Measurements from ENCODE around the gene POLA2.

The POLA2 gene

GRCh38 chr11:65286686-65287085 is 24.9 kb downstream of the POLA2 start:
- DNase-seq (ENCODE audit: low read depth in 2 of 2), result no peak

- DNase-seq (ENCODE audit: low read depth in 2 of 2), result no peak
These were observed 25.8 kb downstream of the POLA2 start for GRCh38 chr11:65287601-65288000.

GRCh38 chr11:65288706-65289536 is 27.2 kb downstream of the POLA2 start:
- no peak for DNase-seq (ENCODE audit: low read depth in 2 of 2)

GRCh38 chr11:65290448-65291165 is 28.8 kb downstream of the POLA2 start:
- DNase-seq (ENCODE audit: low read depth in 2 of 2), result no peak

- no peak for DNase-seq (ENCODE audit: low read depth in 2 of 2)
These were observed 29.9 kb downstream of the POLA2 start for GRCh38 chr11:65291613-65292012.

- no peak for DNase-seq (ENCODE audit: low read depth in 2 of 2)
These were observed 31.1 kb downstream of the POLA2 start for GRCh38 chr11:65292890-65293289.

GRCh38 chr11:65293909-65294381 is 32.2 kb downstream of the POLA2 start:
- DNase-seq (ENCODE audit: low read depth in 2 of 2), result no peak

- DNase-seq (ENCODE audit: low read depth in 2 of 2), result no peak
These were observed 33.2 kb downstream of the POLA2 start for GRCh38 chr11:65295001-65295400.

- DNase-seq (ENCODE audit: low read depth in 2 of 2), result no peak
These were observed 34.0 kb downstream of the POLA2 start for GRCh38 chr11:65295571-65296341.

GRCh38 chr11:65297026-65297672 is 35.4 kb downstream of the POLA2 start:
- no peak for DNase-seq (ENCODE audit: low read depth in 2 of 2)

- no peak for DNase-seq (ENCODE audit: low read depth in 2 of 2)
These were observed 36.4 kb downstream of the POLA2 start for GRCh38 chr11:65298131-65298535.

- no peak for DNase-seq (ENCODE audit: low read depth in 2 of 2)
These were observed 37.0 kb downstream of the POLA2 start for GRCh38 chr11:65298655-65299179.

- DNase-seq (ENCODE audit: low read depth in 2 of 2), result no peak
These were observed 39.0 kb downstream of the POLA2 start for GRCh38 chr11:65300621-65301275.

GRCh38 chr11:65301491-65302329 is 39.9 kb downstream of the POLA2 start:
- no peak for DNase-seq (ENCODE audit: low read depth in 2 of 2)

- DNase-seq (ENCODE audit: low read depth in 2 of 2), result no peak
These were observed 41.8 kb downstream of the POLA2 start for GRCh38 chr11:65303555-65303954.

- no peak for DNase-seq (ENCODE audit: low read depth in 2 of 2)
These were observed 42.3 kb downstream of the POLA2 start for GRCh38 chr11:65304110-65304509.

GRCh38 chr11:65304613-65305012 is 42.9 kb downstream of the POLA2 start:
- no peak for DNase-seq (ENCODE audit: low read depth in 2 of 2)

GRCh38 chr11:65305501-65306268 is 43.9 kb downstream of the POLA2 start:
- no peak for DNase-seq (ENCODE audit: low read depth in 2 of 2)
